Thyroid gland (tissue), 4 donors: ENCODE measurements around the gene VAV3.

Experiments used
- POLR2A ChIP-seq, 2 donors: fragments of 450-650 bp; IDR thresholded peaks; one replicate each; pipeline ENCODE4 v1.6.1; 2017; ENCODE audit warnings: antibody characterized with exemption in 2 of 2, mild to moderate bottlenecking in 2 of 2, moderate library complexity in 1 of 2
- TF ChIP-seq, protein P1 (sequence below), 6 experiments: fragments of 200-600 bp in 3 of 6; fragments of 450-650 bp in 3 of 6; sonication (generic) in 3 of 6; IDR thresholded peaks; one replicate each; pipeline ENCODE4 v1.5.1; 2016 to 2019; ENCODE audit warnings: antibody characterized with exemption in 6 of 6, mild to moderate bottlenecking in 2 of 6, inconsistent platforms in 1 of 6, moderate library complexity in 1 of 6

DNA sequence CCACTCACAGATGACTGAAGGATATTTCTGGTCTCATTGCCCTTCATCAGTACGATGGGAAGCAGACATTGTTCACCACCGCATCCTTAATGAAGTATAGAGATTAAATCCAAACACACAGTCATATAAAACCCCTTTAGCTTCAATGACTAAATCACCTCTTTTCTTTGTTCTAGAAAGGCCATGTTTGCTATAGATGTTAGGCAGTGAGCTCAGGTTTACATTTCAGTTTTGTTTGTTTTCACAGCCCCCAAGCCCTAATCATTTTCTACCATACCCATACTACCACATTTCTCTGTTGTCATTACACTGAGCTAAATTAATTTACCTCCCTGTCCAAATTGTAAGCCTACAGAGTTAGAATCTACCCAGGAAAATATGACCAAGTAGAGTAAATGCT lies 439.0 kb downstream of the VAV3 start:
- TF ChIP-seq, protein P1, sequence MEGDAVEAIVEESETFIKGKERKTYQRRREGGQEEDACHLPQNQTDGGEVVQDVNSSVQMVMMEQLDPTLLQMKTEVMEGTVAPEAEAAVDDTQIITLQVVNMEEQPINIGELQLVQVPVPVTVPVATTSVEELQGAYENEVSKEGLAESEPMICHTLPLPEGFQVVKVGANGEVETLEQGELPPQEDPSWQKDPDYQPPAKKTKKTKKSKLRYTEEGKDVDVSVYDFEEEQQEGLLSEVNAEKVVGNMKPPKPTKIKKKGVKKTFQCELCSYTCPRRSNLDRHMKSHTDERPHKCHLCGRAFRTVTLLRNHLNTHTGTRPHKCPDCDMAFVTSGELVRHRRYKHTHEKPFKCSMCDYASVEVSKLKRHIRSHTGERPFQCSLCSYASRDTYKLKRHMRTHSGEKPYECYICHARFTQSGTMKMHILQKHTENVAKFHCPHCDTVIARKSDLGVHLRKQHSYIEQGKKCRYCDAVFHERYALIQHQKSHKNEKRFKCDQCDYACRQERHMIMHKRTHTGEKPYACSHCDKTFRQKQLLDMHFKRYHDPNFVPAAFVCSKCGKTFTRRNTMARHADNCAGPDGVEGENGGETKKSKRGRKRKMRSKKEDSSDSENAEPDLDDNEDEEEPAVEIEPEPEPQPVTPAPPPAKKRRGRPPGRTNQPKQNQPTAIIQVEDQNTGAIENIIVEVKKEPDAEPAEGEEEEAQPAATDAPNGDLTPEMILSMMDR (IDR thresholded peaks at IDR 0.05), result no peak
- TF ChIP-seq POLR2A (IDR thresholded peaks at IDR 0.05), result no peak
